T-helper 17 cell (primary cell): ENCODE measurements around the gene LGALS7B. TPM values are rescaled to one million over a fixed set of nuclear protein-coding genes. Genes with fewer than 3 reads are reported as not detected.

ENCODE experiments used
- ATAC-seq: fragments of 150-1000 bp; cut with Tn5 transposase; 2 replicates; pipeline ENCODE4 v1.10.0; 2021; ENCODE audit warnings: mild to moderate bottlenecking, moderate library complexity
- DNase-seq, 3 donors: peaks; one replicate each; pipeline versions ENCODE4 v3.0.0 to v3.0.0-alpha.2; 2020 to 2021
- H3K9me3 ChIP-seq: one replicate; pipeline ENCODE4 v1.7.0; 2013; ENCODE audit warnings: low read length, mild to moderate bottlenecking; ENCODE audit not compliant: control insufficient read depth, poor library complexity, severe bottlenecking
- H3K27ac Mint-ChIP-seq: one replicate; pipeline ENCODE4 v1.8.0; 2022; ENCODE audit warnings: mild to moderate bottlenecking, moderate library complexity, mixed read lengths
- H3K27me3 Mint-ChIP-seq: one replicate; pipeline ENCODE4 v1.8.0; 2022; ENCODE audit warnings: mixed read lengths
- H3K36me3 Mint-ChIP-seq: one replicate; pipeline ENCODE4 v1.8.0; 2022; ENCODE audit warnings: low read depth, mixed read lengths
- H3K4me1 Mint-ChIP-seq: one replicate; pipeline ENCODE4 v1.8.0; 2022; ENCODE audit warnings: mild to moderate bottlenecking, mixed read lengths
- H3K4me3 Mint-ChIP-seq: one replicate; pipeline ENCODE4 v1.8.0; 2022; ENCODE audit warnings: mild to moderate bottlenecking, moderate library complexity, mixed read lengths
- total RNA-seq, 4 donors: library from RNA in 2 of 4; stranded (reverse) in 2 of 4; gene quantifications; one replicate each; pipeline ENCODE4 v1.2.3 and lab custom pipeline; 2022 to 2026

The LGALS7B gene
- total RNA-seq, 2 donors from 2014 or later: not detected

- H3K4me1 Mint-ChIP-seq: peaks cover 45% of the 10 kb centered on the region
- peak overlapping the region; percentile 33 for H3K4me3 Mint-ChIP-seq
- H3K36me3 Mint-ChIP-seq: peaks cover 12% of the 10 kb centered on the region
- DNase-seq (no peak), ATAC-seq (no peak)
- no peaks in the 10 kb centered on the region for H3K27me3 Mint-ChIP-seq
- no peaks in the 10 kb centered on the region for H3K9me3 ChIP-seq
- H3K27ac Mint-ChIP-seq: peak overlapping the region; percentile 98
Observed at GRCh38 chr19:38840583-38840968, 51.6 kb downstream of the LGALS7B start.

Other genes with a start within 250 kb of the LGALS7B start
- 100 to 1,000 TPM; 298 to 351 TPM for gene MAP4K1, start 171.2 kb upstream of the LGALS7B start, total RNA-seq
- 100 to 1,000 TPM; 282 to 320 TPM for gene EIF3K, start 170.0 kb upstream of the LGALS7B start, total RNA-seq
- gene ACTN4, start 141.6 kb upstream of the LGALS7B start, total RNA-seq: 100 to 1,000 TPM; 201 to 205 TPM
- 1 to 10 TPM; 6.8 to 9.0 TPM for gene CAPN12, start 44.7 kb upstream of the LGALS7B start, total RNA-seq
- gene LGALS7, start 15.7 kb upstream of the LGALS7B start, total RNA-seq: not detected
- 1 to 10 TPM; 1.7 to 2.4 TPM for gene LGALS4, start 23.7 kb downstream of the LGALS7B start, total RNA-seq
- gene ECH1, start 42.6 kb downstream of the LGALS7B start, total RNA-seq: 10 to 100 TPM; 75.5 to 95.8 TPM
- 100 to 1,000 TPM; 477 to 480 TPM for gene HNRNPL, start 60.8 kb downstream of the LGALS7B start, total RNA-seq
- 10 to 100 TPM; 46.0 to 50.6 TPM for gene RINL, start 89.1 kb downstream of the LGALS7B start, total RNA-seq
- 10 to 100 TPM; 68.7 to 68.9 TPM for gene SIRT2, start 110.4 kb downstream of the LGALS7B start, total RNA-seq
- gene NFKBIB, start 110.8 kb downstream of the LGALS7B start, total RNA-seq: 10 to 100 TPM; 49.3 to 63.8 TPM
- gene CCER2, start 123.0 kb downstream of the LGALS7B start, total RNA-seq: 1 to 10 TPM in 1 of 2 donors, not detected in 1; 1.3 TPM
- 10 to 100 TPM; 18.6 to 19.5 TPM for gene SARS2, start 141.6 kb downstream of the LGALS7B start, total RNA-seq
- gene MRPS12, start 141.7 kb downstream of the LGALS7B start, total RNA-seq: 10 to 100 TPM; 18.9 to 22.0 TPM
- under 1 TPM in 1 of 2 donors, not detected in 1; 0.16 TPM for gene FBXO17, start 186.5 kb downstream of the LGALS7B start, total RNA-seq
- 1 to 10 TPM in 1 of 2 donors, under 1 TPM in 1; 0.40 to 1.6 TPM for gene FBXO27, start 243.3 kb downstream of the LGALS7B start, total RNA-seq